ENCODE measurements around the gene ABLIM1.

Gene ABLIM1

DNA sequence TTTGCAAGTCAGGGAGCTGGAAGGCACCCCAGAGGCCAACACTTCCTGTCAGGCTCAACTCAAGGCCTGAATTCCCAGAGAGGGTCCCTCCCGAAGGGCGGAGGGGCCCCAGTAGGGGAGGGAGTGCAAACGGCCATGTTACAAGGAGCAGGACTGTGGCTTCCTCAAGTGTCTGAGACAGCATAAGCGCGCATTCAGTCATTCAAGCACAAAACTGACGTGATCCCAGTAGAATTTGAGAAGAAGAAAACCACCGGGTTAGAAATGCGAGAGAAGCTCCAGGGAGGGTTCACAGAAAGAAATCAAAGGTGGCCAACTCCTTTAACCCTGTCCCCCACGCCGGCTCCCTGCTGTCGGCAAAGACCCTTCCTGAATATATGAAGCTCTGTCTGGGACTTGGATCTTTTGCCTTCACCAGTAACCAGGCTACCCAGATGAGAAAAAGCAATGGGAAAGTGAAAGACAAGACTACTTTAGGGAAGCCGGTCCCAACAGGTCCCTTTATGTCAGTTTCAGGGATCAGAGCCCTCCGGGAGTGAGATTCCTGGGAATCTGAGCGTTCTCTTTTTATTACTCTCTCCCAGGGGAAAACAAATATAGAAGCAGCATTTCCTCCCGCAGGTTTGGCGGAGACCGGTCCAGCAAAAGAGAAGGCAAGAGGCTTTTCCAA lies 255.1 kb downstream of the ABLIM1 start:
- no peak for DNase-seq

DNA sequence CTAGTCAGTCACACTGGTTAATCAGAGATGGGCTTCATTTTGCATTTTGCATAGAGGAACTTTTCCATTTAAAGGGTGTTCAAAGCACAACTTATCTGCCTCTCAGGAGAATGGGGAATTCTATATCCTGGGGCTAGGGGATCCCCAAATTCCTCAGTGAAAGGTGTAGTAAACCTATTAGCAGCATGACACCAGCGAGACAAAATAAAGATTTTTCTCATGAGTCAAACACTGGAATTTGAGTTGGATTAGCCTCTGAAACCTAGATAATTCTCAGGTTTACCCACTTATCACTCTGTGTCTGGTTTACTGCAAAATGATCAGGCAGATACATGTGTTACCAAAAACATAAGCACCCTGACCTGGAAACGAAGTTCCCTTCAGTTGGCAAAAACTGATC lies 255.8 kb downstream of the ABLIM1 start:
- DNase-seq = no peak

DNA sequence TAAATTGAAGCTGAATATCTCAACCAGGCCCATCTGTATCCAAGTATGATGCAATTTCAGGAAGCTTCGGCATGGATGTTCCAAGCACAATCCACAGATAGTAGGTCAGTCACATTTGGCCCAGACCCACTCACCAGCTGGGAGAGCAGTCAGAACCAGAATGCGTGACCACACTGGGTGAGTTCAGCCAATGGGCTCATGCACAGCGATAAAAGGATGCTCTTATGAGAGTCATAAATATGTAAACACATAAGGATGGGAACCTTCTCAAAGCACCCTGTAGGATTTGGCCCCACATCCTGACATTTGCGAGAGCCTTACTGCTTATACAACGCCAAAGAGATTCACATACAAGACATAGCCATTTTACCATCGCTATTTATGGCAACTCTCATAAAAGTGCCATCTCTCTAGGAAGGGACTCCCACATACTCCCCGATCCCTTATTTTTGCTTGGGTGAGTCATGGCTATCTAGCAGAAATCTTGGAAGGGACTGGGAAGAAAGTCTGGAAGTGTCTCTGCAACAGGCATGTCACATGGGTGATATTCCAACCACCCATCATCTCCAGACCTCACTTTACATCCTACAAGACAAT lies 256.8 kb downstream of the ABLIM1 start:
- DNase-seq = no peak

DNA sequence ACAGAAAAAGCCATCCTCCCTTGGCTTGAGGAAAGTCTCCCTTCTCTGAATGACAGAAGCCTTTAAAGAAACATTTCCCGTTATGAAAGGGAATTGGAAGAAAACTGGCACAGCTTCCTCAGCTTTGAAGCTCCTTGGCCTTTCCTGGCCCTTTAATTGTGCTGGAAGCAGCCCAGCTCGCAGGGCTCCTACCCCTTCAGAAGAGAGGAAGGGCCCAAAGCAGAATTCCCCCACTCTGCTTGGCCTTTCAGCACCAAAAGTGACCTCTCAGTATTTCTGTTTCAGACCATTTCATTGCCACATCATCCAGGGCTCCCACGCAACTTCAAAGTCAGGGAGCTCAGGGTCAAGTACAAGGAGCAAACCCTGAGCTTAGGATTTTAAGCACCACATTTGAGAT lies 258.0 kb downstream of the ABLIM1 start:
- no peak for DNase-seq

DNA sequence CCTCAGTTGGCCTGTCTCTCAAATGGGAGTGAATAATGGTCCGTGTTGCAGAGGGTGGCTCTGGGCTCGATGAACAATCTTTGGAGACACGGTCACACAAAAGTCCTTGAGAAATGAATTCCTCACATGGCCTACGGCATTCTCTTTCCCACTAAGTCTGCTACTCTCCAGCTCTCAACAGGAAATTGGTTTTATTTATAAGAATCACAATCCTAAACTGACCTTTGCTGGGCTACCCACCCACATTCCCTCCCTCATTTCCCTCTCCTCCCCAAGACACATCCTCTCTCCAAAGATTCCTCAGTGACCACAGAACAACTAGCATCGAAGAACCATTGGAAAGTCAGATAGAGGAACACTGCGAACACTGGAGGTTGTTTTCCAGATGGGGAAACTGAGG lies 258.5 kb downstream of the ABLIM1 start:
- no peak for DNase-seq

DNA sequence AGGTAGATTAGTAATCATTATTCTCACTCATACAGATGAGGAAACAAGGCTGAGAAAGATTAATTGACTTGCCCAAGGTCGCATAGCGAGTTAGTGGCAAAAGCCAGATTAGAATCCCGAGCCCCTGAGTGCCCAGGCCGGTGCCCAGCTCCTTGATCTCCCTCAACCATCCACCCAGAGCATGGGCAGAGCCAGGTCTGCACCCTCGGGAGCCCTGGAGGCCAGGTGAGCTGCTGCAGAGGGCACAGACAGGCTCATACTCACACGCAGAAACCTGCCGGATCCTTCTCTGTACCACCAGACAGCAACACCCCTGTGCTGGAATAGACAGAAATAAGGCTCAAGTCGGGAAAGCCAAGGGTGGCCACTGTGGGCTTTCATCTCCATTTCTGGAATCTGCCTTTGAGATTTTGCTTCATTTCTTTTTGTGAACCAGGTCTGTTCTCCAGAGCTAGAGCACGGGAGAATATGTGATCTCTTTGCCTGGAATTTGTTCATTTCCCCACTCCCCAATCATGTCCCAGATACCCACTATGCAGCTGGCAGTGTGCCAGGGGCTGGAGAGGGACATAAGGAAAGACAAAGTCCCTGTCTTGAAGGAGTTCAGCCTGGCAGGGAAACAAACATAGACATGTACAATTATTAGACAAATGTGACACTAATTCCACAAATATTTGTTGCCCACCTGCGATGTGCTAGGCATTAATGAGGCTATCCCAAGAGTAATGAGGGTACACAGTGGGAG lies 259.3 kb downstream of the ABLIM1 start:
- no peak for DNase-seq

DNA sequence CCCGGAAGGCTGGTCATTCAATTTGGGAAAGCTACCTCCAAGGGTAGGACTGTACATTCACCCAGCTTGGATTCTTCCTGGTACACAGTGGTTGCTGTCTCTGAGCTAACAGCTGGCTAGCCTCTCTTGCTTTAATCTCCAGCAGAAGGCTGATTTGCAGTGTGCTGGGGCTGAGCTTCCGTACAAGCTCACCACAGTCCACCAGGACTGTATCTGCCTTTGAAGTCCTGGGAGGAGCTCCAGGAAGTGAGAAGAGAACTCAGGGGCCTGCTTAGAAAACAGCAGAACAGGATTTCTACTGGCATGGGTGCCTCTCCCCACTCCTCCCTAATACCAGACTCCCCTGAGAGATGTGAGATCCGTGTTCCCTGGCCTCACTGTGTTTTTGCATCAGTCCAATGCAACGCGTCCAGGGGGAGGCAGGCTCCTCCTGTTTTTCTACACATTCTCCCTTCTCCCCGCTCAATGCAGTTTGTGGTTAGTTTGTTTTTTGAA lies 260.4 kb downstream of the ABLIM1 start:
- DNase-seq = no peak

DNA sequence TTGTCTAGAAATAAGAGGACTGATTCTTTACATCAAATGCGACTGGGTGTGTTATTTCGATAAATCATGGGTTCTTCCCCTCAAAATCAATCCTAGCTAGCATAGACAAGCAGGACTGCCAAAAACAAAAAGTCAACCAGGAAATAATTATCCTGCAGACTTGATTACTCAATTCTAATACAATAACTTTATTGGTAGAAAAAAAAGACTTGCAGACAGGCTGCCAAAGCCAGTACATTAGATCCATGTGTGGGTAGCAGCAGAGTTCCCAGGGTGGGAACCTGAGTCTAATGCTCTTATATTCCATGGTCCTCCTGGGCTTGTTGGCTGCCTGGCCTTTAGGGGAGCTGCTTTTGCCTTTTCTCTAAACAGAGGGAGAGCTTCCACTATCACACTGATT lies 261.6 kb downstream of the ABLIM1 start:
- no peak for DNase-seq

DNA sequence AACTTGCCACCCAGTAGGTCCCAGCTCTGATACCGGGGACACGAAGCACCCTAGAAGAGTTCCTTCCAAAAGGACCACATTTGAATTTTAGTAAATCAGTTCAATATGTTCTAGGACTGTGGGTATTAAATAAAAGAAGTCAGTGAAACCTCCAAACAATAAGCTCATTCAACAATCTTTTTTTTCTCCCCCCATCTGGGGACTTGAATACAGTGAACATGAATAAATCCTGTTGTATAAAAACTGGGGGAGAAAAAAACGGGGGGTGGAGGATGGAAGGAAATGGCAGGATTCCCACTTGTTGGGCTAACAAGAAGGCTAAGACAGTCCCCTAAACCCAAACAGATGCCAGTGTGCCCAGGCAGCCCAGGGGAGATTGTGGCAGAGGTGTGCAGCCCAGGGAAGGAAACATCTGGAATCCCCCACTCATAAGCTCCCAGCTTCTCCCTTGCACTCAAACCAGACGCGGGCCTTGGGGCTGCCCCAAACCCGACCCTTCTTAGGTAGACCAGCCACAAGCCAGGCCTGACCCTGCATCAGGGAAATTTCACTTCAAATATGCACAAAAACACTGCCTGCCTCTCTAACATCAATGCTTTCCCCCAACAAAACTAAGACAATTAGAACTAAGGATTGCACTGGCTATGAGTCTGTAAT lies 262.6 kb downstream of the ABLIM1 start:
- DNase-seq = no peak

DNA sequence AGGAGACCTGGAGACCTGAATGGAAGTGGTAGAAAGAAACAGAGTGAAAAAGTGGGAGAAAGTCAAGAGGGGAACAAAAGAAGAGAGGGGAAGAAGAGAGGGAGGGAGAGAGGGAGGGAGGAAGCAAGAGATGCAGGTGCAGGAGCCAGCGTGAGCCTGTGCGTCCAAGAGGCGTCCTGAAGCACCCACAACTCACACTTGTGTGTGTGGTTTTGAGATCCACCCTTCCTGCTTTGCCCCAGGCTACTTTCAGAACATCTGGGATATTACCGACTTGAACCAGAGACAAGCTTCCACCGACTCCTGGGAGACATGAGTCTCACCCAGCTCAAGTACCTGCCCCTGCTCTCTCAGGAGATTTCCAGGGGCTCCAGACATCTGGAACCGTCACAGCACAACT lies 263.5 kb downstream of the ABLIM1 start:
- DNase-seq = no peak

DNA sequence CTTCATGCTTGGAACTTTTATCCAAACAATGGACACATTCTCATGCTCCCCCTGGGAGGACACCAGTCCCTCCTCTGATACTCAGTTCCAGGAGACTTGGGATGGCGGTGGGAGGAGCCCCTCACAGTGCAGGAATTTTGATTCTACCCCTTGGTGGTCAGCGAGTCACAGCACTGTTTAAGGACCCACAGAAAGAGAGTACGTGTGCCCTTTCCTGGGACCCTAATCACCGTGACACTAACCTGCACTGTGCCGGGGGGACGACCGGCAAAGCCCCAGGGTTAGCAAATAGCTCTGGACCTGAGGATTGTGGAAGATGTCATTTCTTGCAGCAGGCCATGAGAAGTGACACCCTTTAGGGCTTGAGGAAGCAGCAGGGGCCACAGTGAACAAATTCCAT lies 264.2 kb downstream of the ABLIM1 start:
- DNase-seq = no peak

DNA sequence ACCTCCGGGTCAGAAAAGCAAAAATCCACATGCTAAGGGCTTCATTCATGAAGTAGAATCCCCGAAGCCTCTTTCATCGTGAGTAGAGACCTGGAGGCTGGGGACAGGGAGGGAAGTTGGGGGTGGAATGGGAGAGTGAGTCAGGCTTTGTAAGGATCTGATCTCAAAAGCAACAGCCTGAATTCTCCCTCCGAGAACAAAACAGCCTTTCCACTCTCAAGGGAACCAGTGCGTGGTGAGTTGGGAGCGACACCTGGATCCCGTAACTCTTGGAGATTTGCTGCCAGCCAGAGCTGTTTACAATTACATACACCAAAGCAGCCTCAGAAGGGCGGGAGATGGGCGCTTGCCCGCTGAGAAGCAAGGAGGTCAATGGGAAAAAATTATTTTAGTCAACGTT lies 264.6 kb downstream of the ABLIM1 start:
- no peak for DNase-seq

DNA sequence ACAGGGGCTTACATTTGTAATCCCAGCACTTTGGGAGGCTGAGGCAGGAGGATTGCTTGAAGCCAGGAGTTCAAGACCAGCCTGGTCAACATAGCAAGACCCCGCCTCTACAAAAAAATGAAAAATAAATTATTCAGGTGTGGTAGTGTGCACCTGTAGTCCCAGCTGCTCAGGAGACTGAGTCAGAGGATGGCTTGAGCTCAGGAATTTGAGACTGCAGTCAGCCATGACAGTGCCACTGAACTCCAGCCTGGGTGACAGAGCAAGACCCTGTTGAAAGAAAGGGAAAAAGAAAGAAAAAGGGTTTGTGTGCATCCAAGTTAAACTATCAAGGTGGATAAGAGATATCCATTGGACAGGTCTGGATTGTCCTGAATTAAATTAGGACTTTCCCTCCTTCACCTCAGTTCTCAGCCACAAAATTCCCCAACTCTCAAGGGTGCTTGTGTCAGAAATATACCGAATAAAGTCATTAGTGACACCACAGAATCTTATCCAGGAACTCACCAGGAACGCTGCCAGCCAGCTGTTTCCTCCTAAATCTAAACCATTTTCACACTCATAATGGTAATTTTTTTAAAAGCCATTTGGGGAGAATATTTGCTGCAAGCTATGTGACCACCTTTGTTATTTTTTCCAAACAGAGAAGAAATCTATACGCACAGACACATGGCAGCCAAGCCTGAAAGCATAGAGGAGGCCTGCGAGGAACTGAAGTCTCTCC lies 265.8 kb downstream of the ABLIM1 start:
- no peak for DNase-seq

DNA sequence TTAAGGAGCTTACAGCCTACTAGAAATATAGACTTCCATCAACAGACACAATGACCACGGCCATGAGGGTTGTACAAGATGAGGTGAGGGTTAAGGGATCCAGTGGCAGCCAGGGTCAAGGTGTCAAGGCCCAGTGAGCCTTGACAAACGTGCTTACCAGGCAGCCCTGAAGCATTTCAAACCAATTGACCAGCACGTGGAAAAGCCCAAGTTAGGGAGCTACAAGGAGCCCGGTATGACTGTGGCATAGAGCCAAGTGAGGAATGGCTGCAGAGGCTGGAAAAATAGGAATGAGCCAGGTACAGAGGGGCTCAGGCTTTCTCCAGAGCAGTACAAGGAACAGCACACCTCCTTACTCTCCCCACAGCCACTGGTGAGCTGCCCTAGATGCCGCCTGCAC lies 266.5 kb downstream of the ABLIM1 start:
- no peak for DNase-seq

DNA sequence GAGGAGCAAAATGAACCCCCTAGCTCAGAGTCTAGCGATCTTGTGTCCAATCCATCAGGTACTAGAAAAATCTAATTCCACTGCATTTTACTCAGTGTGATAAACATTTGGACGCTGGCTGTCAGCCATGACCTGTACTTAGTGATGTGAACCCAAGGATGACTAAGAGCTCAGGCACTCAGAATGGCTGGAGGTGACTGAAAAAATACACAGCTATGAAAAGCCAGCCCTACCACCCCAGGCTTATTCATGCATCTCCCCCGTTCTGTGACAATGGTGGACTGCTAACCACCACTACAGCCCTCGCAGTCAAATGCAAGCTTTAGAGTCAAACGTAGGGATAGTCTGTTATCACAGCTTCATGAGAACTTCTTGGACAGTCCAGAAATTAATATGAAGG lies 268.6 kb downstream of the ABLIM1 start:
- DNase-seq = no peak

DNA sequence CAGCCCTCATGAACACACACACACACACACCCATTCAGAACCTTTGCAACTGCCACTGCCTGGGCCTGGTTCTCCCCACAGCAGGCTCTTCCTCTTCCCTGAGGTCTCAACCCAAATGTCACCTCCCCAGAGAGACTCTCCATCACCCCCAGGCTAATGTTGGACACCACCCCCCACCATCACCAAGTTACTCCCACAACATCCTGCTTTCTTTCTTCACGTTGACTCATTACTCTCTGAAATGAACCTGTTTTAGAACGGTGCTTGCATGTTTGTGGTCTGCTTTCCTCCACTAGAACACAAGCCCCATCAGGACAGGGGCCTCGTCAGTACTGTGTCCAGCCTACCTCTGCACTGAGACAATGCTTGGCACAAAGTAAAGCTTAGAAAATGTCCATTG lies 269.8 kb downstream of the ABLIM1 start:
- DNase-seq = no peak

DNA sequence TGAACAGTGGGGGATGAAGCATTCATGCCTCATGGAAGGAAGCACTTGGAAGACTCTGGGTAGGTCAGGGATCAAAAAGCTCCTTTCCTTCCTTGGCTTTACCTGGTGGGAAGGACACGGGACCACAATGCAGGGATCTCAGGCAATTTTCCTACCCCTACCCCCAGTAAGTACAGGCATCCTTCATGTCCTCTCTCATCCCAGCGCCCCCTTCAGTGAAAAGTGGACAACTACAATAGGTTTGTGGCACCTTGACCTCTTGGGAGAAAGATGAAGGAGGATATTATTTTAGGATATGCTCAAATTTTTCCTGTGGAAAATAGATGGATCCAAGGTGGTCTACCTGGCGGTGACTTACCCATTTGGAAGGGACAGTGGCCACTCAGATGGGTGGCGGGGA lies 270.3 kb downstream of the ABLIM1 start:
- DNase-seq = no peak

DNA sequence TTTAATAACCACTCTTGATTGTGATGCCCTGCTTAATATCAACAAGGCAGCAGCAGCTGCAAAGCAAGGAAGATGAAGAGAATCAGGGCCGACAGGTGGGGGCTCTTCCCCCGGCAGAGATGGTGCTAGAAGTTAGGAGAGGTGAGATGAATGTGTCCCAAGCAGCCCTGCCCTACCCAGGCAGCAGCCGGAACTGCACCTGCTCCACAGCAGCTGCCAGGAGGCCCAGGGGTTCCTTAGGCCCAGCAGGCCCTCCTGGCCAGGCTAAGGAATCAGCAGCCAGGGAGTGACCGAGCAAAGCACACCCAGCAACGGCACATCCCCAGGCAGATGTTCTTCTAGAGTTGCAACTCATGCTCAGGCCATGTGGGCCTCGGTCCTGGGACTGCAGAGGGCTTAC lies 271.6 kb downstream of the ABLIM1 start:
- DNase-seq = no peak

DNA sequence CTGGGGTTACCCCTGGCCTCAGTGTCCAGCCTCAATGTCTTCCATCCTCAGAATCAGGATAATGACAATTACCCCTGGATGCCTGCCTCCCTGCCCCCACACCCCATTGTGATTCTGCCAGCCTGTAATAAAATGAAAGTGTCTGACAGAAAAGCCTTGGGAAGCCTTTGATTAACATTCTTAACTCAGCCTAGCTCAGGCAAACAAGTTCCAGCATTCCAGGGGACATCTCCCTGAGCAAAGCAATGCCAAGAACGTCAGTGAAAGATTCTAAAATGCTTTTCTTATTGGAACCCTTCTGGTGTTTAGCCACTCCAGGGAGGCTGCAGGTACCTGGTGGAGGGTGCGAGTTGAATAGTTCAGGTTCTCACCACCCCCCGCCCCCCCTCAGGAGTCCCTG lies 272.5 kb downstream of the ABLIM1 start:
- DNase-seq = no peak

DNA sequence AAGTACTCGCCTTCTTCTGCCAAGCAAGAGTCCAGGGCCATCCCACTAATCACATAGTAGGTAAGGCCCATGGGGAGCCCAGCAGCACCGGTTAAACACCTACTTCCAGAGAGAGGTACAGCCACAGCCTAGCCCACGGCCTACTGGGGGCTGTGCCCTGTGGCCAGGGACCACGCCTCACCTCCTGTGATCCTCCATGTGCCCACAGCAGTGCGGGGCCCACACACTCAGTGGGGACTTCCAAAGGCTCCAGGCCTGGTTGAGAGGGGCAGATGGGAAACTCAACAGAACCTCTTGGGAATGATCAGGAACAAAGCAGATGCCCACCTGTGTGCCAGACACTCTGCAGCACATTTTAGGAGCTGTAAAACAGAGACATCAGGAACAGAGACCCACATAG lies 273.5 kb downstream of the ABLIM1 start:
- no peak for DNase-seq

DNA sequence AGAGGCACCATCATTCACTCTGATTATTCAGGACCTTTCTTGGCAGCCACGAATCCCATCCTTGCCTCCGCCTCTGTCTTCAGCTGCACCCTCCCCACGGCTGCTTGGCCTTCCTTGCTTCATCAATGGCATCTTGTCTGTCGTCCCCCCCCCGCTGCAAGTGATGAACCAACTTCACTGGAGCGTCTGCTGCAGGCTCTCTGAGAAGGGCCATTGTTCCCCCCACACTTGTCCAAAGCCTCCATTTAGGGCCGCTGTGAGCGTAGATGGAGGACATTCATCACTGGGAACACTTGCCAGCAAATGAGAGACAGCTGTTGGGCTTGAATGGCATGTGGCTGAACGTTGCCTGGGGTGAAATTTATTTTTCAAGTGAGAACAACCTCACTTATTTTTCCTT lies 273.9 kb downstream of the ABLIM1 start:
- no peak for DNase-seq

Data from NCI-H1105 (cell line).